Measurements from ENCODE around the gene SMC3.

Gene SMC3

GRCh38 chr10:110649347-110650264 lies 82.1 kb downstream of the SMC3 start:
- Histone ChIP-seq H3K4me2 (no peak overlapping the region), H3K36me3 (ENCODE audit: insufficient read depth) (no peaks in the 10 kb centered on the region), H3K4me3 (IDR thresholded peaks at IDR 0.05; ENCODE audit: insufficient read depth, low read depth, low read length) (no peak overlapping the region), H3K27me3 (ENCODE audit: insufficient read depth, low read depth) (no peaks in the 10 kb centered on the region), H2AFZ (ENCODE audit: low read depth) (no peak overlapping the region), H3K27ac (no peak overlapping the region), H3K4me1 (ENCODE audit: low read depth, poor library complexity, severe bottlenecking) (no peaks in the 10 kb centered on the region), H3K9ac (no peak overlapping the region), H3K79me2 (ENCODE audit: insufficient read depth, low read depth) (no peaks in the 10 kb centered on the region), H4K20me1 (ENCODE audit: insufficient read depth) (no peaks in the 10 kb centered on the region)
- TF ChIP-seq CTCF (conservative IDR thresholded peaks at IDR 0.05; ENCODE audit: low read depth, low read length) = no peak

DNA sequence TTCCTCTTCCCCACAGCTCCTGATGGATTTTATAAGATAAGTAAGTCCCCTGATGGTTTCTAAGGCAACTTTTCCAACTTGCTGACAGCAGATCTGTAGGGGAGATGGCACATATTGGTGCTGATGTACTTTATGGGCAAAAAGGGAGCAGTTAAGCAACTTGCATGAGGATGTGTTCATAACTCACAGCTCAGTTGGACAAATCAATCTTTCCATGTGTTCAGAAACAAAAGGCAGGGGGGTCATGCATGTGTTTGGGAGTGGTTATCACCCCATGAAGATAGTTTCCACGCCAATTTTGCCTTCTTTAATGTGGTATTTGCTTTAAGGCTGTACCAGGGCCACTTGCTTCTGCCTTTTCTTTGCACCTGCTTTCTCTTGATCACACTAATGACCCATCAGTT lies 82.8 kb downstream of the SMC3 start:
- H3K27me3 ChIP-seq (ENCODE audit: insufficient read depth, low read depth) = no peaks in the 10 kb centered on the region
- H3K4me2 ChIP-seq = no peak overlapping the region

GRCh38 chr10:110651044-110651958 lies 83.8 kb downstream of the SMC3 start:
- Histone ChIP-seq H3K4me2 (no peak overlapping the region), H3K79me2 (ENCODE audit: insufficient read depth, low read depth) (no peaks in the 10 kb centered on the region), H2AFZ (ENCODE audit: low read depth) (no peak overlapping the region), H3K36me3 (ENCODE audit: insufficient read depth) (no peaks in the 10 kb centered on the region), H3K27me3 (ENCODE audit: insufficient read depth, low read depth) (no peaks in the 10 kb centered on the region), H3K4me3 (IDR thresholded peaks at IDR 0.05; ENCODE audit: insufficient read depth, low read depth, low read length) (no peak overlapping the region), H4K20me1 (ENCODE audit: insufficient read depth) (no peaks in the 10 kb centered on the region), H3K27ac (no peak overlapping the region), H3K4me1 (ENCODE audit: low read depth, poor library complexity, severe bottlenecking) (no peaks in the 10 kb centered on the region), H3K9ac (no peak overlapping the region)
- no peak for TF ChIP-seq CTCF (conservative IDR thresholded peaks at IDR 0.05; ENCODE audit: low read depth, low read length)

More for the DNA sequence above, 82.8 kb downstream of the SMC3 start:
- Histone ChIP-seq H2AFZ (ENCODE audit: low read depth) (no peak overlapping the region), H3K4me3 (IDR thresholded peaks at IDR 0.05; ENCODE audit: insufficient read depth, low read depth, low read length) (no peak overlapping the region), H3K79me2 (ENCODE audit: insufficient read depth, low read depth) (no peaks in the 10 kb centered on the region), H3K27ac (no peak overlapping the region), H3K36me3 (ENCODE audit: insufficient read depth) (no peaks in the 10 kb centered on the region), H3K9ac (no peak overlapping the region), H3K4me1 (ENCODE audit: low read depth, poor library complexity, severe bottlenecking) (no peaks in the 10 kb centered on the region), H4K20me1 (ENCODE audit: insufficient read depth) (no peaks in the 10 kb centered on the region)
- no peak for TF ChIP-seq CTCF (conservative IDR thresholded peaks at IDR 0.05; ENCODE audit: low read depth, low read length)

DNA sequence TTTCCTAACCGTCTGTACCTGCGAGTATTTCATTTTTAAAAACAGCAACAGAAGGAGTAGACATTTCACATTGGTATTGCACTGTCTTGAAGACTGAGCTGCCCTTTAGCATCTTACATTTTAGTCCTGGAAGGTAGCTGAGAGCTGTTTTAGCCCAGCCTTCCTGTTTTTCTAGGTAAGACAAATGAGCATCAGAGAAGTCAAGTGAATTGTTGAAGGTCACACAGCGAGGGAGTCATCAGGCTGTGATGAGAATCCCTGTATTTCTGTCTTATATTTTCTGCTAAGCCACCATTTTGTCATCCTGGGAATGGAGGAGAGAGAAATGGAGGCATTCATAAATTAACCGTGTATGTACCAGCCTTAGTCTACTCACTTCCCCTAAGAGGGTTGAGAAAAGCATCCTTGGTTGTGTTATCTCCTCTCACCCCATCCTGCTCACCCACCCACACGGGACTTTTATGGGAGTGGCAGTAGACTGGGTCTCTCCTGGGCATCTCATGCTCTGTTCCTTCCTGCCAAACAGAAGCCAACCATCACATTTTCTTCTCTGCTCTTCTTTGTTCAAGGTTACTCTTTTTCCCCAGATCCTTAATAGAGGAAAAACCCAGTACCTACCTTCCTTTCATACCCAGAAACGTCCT lies 85.1 kb downstream of the SMC3 start:
- Histone ChIP-seq H3K4me2 (no peak overlapping the region), H3K27me3 (ENCODE audit: insufficient read depth, low read depth) (no peaks in the 10 kb centered on the region), H3K79me2 (ENCODE audit: insufficient read depth, low read depth) (no peaks in the 10 kb centered on the region), H4K20me1 (ENCODE audit: insufficient read depth) (no peaks in the 10 kb centered on the region), H3K27ac (no peak overlapping the region), H3K4me1 (ENCODE audit: low read depth, poor library complexity, severe bottlenecking) (no peaks in the 10 kb centered on the region), H3K36me3 (ENCODE audit: insufficient read depth) (no peaks in the 10 kb centered on the region), H3K4me3 (IDR thresholded peaks at IDR 0.05; ENCODE audit: insufficient read depth, low read depth, low read length) (no peak overlapping the region), H3K9ac (no peak overlapping the region), H2AFZ (ENCODE audit: low read depth) (no peak overlapping the region)
- TF ChIP-seq CTCF (conservative IDR thresholded peaks at IDR 0.05; ENCODE audit: low read depth, low read length) = no peak

Data from KMS-11 (cell line).